GM21447 (cell line): ENCODE measurements around the gene CCDC138.

ENCODE experiments used
- ATAC-seq: cut with Tn5 transposase; IDR thresholded peaks from one replicate; pipeline ENCODE4 v1.9.1; 2021; ENCODE audit not compliant: unreplicated experiment

The CCDC138 gene

GRCh38 chr2:108918156-108918874 lies 131.7 kb downstream of the CCDC138 start:
- no peak for ATAC-seq

GRCh38 chr2:108918941-108919341 lies 132.4 kb downstream of the CCDC138 start:
- no peak for ATAC-seq

GRCh38 chr2:108919571-108920373 lies 133.2 kb downstream of the CCDC138 start:
- no peak for ATAC-seq

- no peak for ATAC-seq
These were observed 134.1 kb downstream of the CCDC138 start for GRCh38 chr2:108920686-108921085.

- no peak for ATAC-seq
These were observed 134.8 kb downstream of the CCDC138 start for GRCh38 chr2:108921096-108922030.

- ATAC-seq: no peak
These were observed 135.8 kb downstream of the CCDC138 start for GRCh38 chr2:108922141-108922915.

- ATAC-seq: no peak
These were observed 136.6 kb downstream of the CCDC138 start for GRCh38 chr2:108923019-108923700.

- ATAC-seq: no peak
These were observed 137.4 kb downstream of the CCDC138 start for GRCh38 chr2:108923736-108924579.

GRCh38 chr2:108924580-108925251 lies 138.1 kb downstream of the CCDC138 start:
- ATAC-seq: no peak

GRCh38 chr2:108925286-108925685 lies 138.7 kb downstream of the CCDC138 start:
- ATAC-seq: no peak

- no peak for ATAC-seq
These were observed 139.2 kb downstream of the CCDC138 start for GRCh38 chr2:108925735-108926134.
